Astrocyte of the hippocampus (primary cell): ENCODE results near the gene HMCES.

Experiments used
- DNase-seq: peaks from one replicate; pipeline ENCODE4 v3.0.0; 2011; ENCODE audit warnings: low read depth, low spot score

Gene HMCES

DNA sequence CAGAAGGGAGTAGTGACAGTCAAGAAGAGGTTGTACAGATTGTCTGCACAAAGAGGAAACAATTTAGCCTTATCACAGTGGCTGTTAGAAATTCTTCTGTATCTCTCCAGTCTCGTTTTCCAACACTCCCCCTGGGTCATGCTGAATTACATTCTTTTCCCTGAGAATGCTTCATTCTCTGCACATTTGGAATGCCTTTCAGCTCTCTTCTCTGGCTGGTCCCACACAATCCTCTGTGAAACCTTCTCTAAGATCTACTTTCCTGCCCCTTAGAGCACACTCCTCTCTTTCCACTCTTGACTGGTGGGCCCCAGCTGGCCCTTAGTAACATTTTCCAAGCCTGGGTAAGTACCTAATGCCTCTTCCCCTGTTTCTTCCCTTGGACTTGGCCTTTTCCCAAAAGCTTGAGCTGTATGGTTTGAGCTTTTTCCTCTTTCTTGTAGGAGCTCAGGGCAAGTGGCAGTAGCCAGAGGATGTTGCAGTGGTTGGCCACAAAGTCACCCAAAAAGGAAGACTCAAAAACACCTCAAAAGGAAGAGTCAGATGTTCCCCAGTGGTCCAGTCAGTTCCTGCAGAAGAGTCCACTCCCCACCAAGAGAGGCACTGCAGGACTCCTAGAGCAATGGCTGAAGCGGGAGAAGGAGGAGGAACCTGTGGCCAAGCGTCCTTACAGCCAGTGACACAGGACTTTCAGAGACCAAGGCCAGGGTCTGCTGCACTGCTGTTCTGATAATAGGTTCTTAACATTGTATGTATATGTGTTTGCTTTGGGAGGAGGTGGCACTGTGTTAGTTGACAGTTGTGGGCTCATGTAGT is 25.7 kb downstream of the HMCES start:
- peak; percentile 65 for DNase-seq

DNA sequence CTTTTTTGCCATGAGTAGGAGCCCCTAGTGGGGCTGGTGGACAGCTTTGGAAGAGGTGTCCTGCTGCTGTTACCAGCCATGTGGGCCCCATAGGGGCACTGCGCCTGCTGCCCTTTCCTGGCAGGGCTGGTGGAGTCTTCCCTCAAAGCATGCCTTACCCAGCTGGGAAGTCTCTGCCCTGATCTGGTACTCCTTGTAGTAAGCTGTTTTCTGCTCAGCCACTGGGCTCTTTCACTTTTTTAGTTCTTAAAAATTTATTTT is 26.2 kb downstream of the HMCES start:
- no peak for DNase-seq

DNA sequence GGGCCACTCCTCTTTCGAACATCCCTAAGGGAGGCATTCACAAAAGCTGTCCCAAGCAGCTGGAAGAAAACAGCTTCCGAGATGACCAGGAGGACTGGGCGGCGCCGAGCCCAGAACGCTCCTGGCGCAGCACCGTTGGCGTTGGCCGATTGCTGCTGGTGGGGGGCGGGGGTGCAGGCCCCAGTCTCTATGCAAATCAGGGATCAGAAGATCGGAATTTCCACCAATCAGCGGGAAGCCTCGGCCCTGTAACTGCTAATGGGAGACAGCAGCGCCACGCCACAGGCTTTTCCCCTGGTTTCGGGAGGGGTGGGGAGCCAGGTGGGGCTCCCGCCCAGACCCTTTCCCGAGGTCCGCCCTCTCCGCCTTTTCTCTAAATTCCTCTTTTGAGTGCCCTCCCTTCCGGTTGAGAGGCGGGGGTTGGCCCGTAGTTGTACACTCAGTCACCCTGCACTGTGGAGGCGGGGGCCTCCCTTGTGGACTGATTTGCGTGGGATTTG is 27.0 kb downstream of the HMCES start:
- DNase-seq, result peak; percentile 93

DNA sequence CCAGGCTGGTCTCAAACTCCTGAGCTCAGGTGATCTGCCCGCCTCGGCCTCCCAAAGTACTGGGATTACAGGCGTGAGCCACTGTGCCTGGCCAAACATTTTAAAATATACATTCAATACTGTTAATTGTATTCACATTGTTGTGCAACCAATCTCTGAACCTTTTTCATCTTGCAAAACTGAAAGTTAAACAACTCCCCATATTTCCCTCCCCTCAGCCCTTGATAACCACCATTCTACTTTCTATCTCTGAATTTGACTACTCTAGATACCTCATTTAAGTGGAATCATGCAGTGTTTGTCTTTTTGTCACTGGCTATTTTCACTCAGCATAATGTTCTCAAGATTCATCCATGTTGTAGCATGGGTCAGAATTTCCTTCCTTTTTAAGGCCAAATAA is 30.0 kb downstream of the HMCES start:
- no peak for DNase-seq

DNA sequence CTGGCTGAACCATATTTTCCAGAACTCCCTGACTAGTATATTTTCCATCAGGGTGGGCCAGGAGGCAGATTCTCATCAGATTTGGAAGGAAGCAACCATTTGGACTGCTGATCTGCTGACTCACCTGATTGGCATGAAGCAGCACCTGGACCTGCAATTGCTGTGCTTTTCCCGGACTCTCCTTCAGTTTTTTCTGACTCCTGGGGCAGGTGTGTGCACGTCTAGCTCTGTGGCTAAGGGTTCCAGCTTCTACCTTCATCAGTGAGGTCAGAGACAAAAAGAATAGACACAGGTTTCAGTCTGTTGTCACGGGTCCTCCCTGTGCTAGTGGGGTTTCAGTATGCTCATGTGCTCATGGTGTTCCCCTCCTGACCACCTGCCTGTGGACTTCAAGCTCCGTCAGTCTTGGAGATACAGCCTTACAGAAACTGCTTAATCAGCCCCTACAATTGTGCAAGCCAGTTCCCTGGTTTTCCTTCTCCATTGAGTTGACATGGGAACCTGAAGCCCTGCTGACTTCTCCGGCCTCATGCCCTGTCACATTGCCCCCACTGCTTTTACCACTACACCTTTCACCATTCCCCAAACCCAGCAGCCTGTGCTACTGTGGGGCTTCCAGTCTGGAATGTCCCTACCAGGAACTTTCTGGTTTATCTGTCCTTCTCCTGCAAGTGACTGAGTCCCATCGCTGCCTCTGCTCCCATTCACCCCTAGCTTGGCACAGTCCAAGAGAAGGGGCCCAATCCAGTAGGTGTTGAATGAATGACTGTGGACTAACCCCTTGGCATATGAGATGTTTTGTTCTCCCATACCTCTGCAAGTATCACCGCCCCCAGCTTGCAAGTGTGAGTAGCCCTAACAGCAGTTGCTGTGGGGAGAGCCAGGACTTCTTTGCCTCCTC is 31.7 kb downstream of the HMCES start:
- DNase-seq, result no peak

DNA sequence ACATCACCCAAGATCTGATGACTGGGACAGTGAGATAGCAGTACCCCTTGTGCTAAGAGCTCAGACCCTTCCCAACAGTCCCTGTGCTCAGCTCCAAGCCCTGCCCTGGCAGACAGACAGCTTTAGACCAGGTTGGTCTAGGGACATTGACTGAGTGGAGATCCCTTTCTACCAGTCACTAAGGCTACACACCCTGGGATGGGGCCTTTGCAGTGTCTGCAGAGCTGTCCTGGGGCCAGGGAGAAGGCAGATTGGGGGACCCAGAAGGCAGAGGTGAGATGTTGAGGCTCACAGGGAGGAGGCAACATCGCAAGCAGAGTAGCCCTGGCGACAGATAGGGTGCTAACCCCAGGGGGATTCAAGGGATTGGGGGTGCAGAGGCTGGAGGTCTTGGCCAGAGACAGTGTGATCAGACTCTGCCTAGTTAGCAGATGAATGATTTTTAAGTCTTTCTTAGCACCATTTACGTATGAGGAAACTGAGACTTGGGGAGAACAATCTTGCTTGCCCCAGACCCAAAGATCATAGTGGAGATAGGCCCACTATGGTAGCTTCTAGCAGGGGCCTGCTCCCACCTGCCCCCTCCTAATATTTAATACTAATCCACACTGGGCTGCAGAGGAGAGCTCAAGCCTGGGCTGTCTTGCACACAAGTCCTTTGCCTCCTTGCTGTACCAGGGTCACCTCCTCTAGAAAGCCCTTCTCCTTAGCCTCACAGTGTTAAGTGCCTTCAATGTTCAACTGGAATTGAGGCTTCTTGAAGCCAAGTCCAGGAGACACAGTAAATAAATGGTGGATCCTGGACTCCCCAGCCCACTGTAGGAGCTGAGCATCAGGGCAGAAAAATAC is 32.6 kb downstream of the HMCES start:
- no peak for DNase-seq

DNA sequence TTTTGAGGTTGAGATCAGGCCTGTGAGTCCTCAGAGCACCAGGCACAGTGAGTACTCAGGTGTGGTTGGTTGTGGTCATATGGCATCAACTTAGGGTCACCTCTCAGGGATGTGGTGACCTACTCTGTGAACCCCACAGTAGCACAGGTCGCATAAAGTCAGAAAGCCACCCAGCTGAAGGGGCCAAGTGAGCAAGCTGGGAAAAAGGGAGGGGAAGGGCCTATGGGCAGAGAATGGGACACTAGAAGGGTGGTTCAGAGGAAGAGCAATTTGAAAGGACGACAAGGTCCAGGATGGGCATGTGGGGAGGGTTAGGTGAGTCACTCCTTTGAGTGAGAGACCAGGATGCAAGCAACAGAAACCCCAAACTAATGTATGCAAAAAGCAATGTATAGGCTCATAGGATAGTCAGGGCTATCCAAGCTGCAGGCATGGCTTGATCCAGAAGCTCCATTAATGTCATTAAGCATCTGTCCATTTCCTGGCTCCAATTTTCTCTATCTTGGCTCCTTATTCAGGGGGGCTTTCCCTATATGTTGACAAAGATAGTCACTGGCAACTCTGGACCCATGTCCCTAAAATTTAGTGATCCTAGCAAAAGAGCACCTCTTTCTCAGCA is 33.5 kb downstream of the HMCES start:
- DNase-seq, result no peak

DNA sequence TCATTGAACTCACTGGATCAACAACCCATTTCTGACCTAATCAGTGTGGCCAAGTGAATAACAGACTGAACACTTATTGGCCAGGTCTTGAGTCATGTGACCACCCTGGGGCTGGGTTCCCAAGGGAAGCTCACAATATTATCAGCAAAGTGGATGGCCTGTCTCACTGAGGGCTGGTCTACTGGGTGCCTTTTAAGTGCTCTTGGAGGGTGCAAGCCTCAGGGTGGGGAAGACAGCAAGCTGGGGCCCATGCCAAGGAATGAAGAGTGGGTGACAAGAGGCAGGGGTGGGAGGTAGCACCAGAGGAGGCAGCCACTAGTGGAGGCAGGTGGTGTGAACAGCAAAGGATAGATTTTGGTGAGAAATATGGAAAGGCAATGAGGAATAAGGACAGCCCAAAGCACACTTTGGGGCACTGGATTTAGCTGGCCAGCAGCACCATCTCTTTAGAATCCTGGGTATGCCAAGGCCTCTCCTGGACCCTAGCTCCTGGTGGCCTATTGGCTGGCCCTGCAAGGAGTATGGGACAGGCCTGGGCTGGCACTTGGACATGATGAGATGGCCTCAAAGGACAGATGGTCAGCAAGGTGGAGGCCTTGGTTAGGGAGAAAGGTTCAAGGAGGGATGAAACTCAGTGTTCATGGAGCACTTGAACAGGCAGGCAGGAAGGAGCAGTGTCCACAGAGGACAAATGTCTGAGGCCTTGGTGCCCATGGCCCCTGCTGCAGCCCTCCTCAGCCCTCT is 34.2 kb downstream of the HMCES start:
- no peak for DNase-seq

DNA sequence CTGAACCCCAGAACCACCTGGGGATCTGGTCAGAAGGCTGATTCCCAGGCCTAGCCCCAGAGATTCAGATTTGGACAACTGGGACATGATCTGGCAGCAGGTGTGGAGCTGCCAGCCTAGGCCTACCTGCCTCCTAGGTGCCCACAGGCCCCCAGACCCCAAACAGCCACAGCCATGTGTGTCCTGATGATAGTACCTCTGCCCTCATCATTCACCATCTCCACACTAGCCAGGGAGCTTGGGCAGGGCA is 34.7 kb downstream of the HMCES start:
- DNase-seq, result no peak

DNA sequence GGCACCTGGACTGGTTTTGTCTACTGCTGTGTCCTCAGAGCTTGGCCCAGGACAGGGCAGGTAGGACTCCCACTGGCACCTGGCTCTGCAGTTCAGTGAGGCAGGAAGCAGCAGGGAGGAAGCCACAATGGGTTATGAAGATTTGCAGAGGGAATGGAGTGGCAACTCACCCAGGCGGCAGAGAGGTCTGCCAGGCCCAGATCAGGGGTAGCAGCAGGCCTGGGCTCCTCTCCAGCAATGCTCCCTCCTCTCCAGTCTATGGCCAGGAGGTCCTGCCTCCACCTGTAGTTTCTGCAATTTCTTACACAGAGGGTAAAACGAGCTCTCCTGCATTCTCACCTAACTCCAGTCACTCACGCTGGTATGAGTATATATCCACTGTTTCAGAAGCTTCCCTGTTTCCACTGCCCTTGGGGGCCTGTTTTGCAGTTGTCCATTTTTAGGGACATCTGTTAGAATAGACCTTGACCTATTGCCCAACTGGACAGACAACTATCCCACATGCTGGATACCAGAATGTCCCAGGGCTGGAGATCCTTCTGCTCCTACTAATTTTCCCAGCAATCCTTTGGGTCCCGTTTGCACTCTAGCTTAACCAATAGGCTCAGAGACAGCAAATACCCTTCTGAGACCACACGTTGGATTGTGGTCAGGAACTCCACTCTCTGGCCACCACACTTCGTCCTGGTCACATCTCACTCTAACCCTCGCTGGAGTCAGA is 35.2 kb downstream of the HMCES start:
- peak; percentile 64 for DNase-seq

DNA sequence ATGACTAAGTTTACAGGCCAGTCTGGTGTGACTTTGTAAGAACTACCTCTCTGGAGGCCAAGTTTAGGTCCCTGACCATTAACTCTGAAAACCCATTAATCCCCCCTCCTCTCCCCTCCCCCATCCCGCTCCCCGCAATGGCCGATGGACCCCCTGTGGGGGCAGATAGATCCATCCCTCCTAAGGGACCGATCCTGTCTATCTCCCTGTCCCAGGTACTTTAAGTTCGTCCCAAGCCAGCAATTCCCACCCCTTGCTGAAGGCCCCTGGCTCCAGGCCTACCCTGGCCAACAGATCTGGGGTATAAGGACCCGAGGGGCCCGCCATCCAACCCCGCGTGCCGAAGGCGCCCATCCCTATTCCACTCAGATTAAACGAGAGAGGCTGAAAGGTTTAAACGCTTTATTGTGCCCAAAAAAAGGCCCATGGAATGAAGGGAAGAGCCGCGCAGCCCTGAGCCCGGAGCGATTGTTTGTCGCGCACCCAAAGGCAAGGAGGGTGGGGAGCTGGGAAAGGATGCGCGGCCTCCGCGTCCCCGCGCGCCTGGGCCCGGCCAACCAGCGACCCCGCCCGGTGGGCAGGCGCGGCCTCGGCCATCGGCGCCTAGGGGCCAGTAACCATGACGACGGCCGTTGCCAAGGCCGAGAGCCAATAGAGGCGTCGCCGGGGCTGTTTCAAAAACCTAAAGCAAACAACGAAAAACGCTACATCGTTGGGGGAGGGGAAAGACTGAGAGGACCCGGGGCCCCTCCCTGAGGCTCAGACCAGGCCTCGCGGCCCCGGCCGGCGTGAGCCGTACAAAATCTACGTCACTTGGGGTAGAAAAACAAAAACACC is 35.9 kb downstream of the HMCES start:
- DNase-seq, result peak; percentile 95

DNA sequence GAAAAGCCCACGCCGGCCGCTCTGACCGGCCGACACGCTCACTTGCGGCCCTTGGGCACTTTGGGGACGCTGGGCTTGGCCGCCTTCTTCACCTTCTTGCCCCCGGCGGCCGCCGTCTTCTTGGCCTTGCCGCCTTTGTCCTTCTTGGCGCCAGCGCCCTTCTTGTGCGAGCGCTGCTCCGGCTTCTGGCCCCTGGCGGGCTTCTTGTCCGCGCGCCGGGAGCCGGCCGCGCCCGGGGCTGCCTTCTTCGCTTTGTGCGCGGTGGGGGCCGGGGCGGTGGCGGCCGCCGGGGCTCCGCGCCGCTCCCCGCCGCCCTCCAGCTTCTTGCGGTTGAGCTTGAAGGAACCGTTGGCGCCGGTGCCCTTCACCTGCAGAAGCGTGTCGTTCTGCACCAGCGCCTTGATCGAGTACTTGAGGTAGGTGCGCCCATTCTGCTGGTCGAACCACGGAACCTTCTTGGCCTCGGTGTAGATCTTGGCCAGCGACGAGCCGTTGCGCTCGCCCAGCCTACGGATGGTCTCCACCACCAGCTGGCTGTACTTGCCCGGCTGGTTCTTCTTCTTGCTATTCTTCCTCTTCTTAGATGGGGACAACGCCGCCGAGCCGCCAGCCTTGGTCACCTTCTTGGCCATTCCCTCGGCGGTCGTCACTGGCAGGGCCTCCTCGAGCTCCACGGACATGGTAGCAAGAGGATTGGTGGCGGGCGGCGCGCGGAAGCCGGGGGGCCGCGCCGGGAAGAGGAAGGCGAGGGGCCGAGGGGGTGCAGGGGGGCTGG is 36.7 kb downstream of the HMCES start:
- DNase-seq, result peak; percentile 66

DNA sequence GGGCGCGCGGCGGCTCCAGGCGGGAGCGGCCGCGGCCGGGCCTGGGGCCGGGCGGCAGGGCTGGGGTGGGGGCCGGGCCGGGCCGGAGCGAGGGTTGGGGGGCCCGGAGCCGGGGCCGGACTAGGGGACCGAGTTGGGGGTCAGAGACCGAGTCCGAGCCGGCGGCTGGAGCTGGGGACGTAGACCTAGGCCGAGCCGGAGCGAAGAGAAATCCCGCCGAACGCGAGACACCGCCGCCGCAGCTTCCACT is 37.3 kb downstream of the HMCES start:
- DNase-seq, result no peak

DNA sequence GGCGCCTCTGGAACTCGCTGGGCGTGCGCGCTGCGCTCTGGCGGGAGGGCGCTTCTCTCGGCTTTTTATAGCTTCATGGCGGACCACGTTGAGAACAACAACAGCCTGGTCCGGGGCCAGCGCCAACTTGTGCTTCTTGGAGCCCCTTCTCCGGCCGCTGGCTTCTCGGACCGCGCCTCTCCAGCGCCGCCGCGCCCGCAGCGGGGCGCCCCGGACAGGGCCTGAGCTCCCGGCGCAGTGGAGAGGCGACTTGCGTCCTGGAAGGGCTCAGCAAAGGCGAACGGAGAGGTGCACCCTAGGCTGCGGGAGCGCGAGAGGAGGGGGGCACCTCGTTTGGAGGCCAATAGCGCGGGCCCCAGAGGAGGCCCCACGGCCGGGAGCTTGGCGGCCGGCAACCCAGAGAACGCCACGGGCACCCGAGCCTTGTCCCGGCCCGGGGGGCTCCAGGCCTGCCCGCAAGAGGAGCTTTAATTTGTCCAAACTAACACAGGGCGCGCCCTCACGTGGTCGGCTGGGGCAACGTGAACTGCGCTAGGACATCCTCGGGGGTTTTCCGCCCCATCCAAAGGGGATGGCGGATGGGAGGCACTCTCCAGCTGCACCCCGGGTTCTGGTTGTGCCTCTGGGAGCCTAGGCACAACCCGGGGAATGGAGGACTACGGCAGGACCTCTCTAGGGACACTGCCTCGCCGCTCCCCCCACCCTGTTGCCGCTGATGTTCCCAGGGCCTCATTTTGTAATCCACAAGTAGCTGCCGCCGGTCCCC is 37.8 kb downstream of the HMCES start:
- DNase-seq, result peak; percentile 92

DNA sequence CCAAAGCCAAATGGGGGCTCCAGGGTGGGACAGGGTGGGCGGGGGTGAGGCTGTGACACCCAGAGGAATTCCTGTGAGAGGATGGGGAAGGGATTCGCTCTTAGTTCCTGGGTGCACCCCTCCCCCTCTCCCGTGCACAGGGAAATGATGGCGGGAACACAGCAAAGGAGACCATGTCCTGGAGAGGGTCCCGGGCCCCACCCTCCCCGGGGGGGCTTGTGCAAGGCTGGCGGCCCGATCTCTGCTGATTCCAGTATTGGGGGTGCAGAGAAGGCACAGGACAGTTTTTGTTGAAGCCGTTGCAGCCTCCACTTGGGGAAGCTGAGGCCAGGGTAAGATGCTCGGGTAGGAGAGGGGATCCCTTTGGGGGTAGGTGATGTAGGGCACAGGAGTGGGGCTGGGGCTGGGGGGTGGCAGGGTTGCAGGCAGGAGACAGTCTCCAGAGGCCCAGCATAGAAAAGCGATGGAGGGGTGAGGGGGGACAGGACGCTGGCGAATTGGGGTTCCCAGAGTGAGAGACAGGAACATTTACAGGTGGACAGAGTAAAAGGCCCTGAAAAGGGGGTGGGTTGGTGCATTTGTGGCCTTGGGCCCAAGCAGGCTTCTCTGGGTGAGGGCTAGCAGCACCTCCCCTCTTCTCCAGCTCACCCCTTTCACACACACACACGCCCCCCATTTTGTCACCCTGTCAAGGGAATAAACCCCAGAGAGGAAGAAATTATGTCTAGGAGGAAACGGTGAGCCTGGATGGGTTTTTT is 38.5 kb downstream of the HMCES start:
- DNase-seq, result no peak

DNA sequence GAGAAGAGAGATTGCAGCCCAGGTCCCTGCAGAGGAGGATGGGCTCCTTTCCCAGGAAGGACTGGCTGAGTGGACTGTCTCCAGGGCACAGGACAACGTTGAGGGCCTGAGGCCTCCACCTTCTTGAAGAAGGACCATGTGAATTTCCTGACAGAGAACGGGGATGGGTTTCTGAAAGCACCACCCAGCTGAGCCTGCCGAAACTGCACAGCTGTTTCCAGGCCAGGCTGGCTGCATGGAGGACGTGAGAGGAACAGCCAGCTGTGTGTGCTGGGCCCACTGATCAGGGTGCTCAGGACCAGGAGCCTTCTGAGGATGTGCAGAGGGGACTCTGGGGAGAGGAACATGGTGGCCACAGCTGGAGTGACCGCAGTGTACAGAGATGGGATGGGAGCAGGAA is 39.2 kb downstream of the HMCES start:
- no peak for DNase-seq

DNA sequence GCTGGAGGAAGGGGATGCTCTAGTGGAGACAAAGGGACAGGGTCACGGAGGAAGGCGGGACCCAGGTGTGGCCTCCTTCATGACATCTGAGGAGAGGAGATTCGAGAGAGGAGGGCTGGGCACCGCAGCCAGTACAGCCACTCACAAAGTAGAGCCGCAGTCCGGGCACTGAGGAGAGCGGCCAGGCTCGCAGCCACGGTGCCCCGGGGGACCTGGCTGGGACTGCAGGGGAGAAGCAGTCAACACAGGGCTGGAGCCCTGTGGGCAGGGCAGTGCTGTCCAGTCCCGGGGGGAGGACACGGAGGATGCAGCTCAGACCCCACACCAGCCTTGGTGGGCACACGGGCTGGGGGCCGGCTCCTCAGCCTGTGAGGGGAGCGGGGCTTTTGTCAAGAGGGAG is 40.3 kb downstream of the HMCES start:
- no peak for DNase-seq

DNA sequence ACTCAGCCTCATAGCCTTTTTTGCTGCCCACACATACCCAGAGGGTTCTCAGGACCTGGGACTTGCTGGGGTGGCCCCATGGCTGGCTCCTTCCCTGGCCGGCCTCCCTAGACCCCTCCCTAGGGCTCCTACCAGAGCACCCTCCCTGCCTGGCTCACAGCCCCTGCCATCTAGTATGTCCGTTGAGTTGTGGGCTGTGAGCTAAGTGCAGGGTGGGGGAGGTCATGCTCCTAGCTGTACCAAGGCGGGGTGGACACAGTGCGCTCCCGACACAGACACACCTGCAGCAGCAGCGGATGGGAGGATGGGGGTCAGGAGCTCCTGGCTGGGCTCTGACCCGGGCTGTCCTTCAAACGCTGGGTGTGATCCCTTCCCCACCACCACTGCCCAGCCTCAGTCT is 41.6 kb downstream of the HMCES start:
- DNase-seq, result no peak
